GM12891 (cell line): ENCODE measurements around the gene HCST.

Experiments
- POLR2A ChIP-seq: IDR thresholded peaks from 2 replicates; pipeline ENCODE4 v1.6.1; 2011; ENCODE audit warnings: low read depth, low read length, control low read depth
- TAF1 ChIP-seq: IDR thresholded peaks from 2 replicates; pipeline ENCODE4 v1.6.1; 2011; ENCODE audit warnings: low read depth, low read length, control low read depth

DNA sequence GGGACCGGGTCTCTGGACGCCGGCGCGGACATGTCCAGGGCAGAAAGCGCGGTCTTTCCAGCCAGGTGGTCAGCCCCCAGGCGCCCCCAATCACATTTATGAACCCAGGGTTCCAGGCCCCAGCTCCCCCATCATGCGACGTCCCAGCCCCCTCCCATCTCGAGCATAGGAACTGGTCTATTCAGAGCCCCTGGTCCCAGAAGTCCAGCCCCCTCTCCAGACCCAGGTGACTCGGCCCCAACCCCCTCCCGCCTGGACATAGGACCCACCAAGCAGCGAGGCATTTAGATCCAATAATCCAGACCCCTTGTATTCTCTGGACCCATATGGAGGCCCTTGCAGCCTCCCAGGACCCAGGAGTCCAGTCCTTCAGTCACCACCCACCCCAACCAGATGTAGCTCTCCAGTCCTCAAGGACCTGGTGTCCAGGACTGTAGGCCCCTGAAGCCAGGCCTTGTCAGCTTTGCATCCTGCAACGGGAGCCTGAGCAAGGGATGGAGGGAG, 33.5 kb upstream of the HCST start:
- TF ChIP-seq TAF1 (no peak), POLR2A (no peak)
